ENCODE measurements around the gene MTHFS.

- TF ChIP-seq CTCF (IDR thresholded peaks at IDR 0.05) (no peak), POLR2A (IDR thresholded peaks at IDR 0.05) (no peak)
Measured at GRCh38 chr15:79929412-79929811, 32.6 kb upstream of the MTHFS start.
